ENCODE measurements around the gene PACSIN3. TPM values are rescaled to one million over a fixed set of nuclear protein-coding genes. Genes with fewer than 3 reads are reported as not detected.

The PACSIN3 gene
- total RNA-seq, 1 experiment from 2014 or later, result 113 TPM

- DNase-seq, result peak in 1 of 2 experiments; percentile 31
- no peaks in the 10 kb centered on the region for H3K9me3 ChIP-seq (ENCODE audit: insufficient read depth, low read depth)
- H3K27ac ChIP-seq, result no peak overlapping the region
- H2AFZ ChIP-seq, result no peak overlapping the region
- no peak overlapping the region for H3K4me3 ChIP-seq
- H4K20me1 ChIP-seq (ENCODE audit: insufficient read depth), result peaks cover 8% of the 10 kb centered on the region
- H3K4me2 ChIP-seq, result no peak overlapping the region
- H3K27me3 ChIP-seq (ENCODE audit: insufficient read depth, low read depth), result no peaks in the 10 kb centered on the region
- peaks cover 23% of the 10 kb centered on the region; the same call in 1 of the 2 replicates for H3F3A ChIP-seq (ENCODE audit: insufficient read depth, low read depth)
- no peaks in the 10 kb centered on the region for H3K79me2 ChIP-seq (ENCODE audit: low read depth)
- CTCF ChIA-PET, result interaction anchor here (0.6 kb wide), 1 partner anchor 147 kb away, joined by 3 read pairs; no protein-coding TSS in a partner anchor
- TF ChIP-seq EZH2 (IDR thresholded peaks at IDR 0.05; ENCODE audit: low read depth), result no peak
- TF ChIP-seq CTCF (conservative IDR thresholded peaks at IDR 0.05), result no peak
- H3K4me1 ChIP-seq (replicated peaks; ENCODE audit: insufficient read depth), result no peaks in the 10 kb centered on the region
- POLR2A ChIA-PET (ENCODE audit: unreplicated experiment), result interaction anchor here (0.6 kb wide), 2 partner anchors 212 to 914 kb away, joined by 3 to 7 read pairs; no protein-coding TSS in a partner anchor
- no TSS peak for BruUV-seq (replicated peaks)
- no peaks in the 10 kb centered on the region for H3K9me2 ChIP-seq (ENCODE audit: insufficient read depth)
- no peaks in the 10 kb centered on the region for H3K36me3 ChIP-seq (ENCODE audit: low read depth)
- intact Hi-C loops (cut with micrococcal nuclease; ENCODE audit: unreplicated experiment), result no loop called here
These were observed 28.4 kb downstream of the PACSIN3 start for GRCh38 chr11:47157805-47158204.

GRCh38 chr11:47156951-47157350 is 29.3 kb downstream of the PACSIN3 start:
- H3K4me1 ChIP-seq (replicated peaks; ENCODE audit: insufficient read depth), result no peaks in the 10 kb centered on the region
- H4K20me1 ChIP-seq (ENCODE audit: insufficient read depth), result peaks cover 7% of the 10 kb centered on the region
- BruUV-seq (replicated peaks), result no TSS peak
- no peaks in the 10 kb centered on the region for H3K36me3 ChIP-seq (ENCODE audit: low read depth)
- no peak overlapping the region for H3K4me2 ChIP-seq
- no peak overlapping the region for H3K4me3 ChIP-seq
- no peak overlapping the region for H2AFZ ChIP-seq
- no peak overlapping the region for H3K27ac ChIP-seq
- H3F3A ChIP-seq (ENCODE audit: insufficient read depth, low read depth), result peaks cover 24% of the 10 kb centered on the region; the same call in 1 of the 2 replicates
- H3K9me3 ChIP-seq (ENCODE audit: insufficient read depth, low read depth), result no peaks in the 10 kb centered on the region
- peak in 1 of 2 experiments; percentile 32 for DNase-seq
- H3K9me2 ChIP-seq (ENCODE audit: insufficient read depth), result no peaks in the 10 kb centered on the region
- TF ChIP-seq EZH2 (IDR thresholded peaks at IDR 0.05; ENCODE audit: low read depth) (no peak), CTCF (conservative IDR thresholded peaks at IDR 0.05) (no peak)
- ChIA-PET POLR2A (ENCODE audit: unreplicated experiment) (no interaction called here), CTCF (no interaction called here)
- H3K27me3 ChIP-seq (ENCODE audit: insufficient read depth, low read depth), result no peaks in the 10 kb centered on the region
- H3K79me2 ChIP-seq (ENCODE audit: low read depth), result no peaks in the 10 kb centered on the region
- intact Hi-C loops (cut with micrococcal nuclease; ENCODE audit: unreplicated experiment), result no loop called here

GRCh38 chr11:47156333-47156732 is 29.9 kb downstream of the PACSIN3 start:
- no peak overlapping the region for H2AFZ ChIP-seq
- no peaks in the 10 kb centered on the region for H3K27me3 ChIP-seq (ENCODE audit: insufficient read depth, low read depth)
- no peaks in the 10 kb centered on the region for H3K36me3 ChIP-seq (ENCODE audit: low read depth)
- H3K4me1 ChIP-seq (replicated peaks; ENCODE audit: insufficient read depth), result no peaks in the 10 kb centered on the region
- H4K20me1 ChIP-seq (ENCODE audit: insufficient read depth), result peaks cover 3% of the 10 kb centered on the region; the same call in 1 of the 2 replicates
- no peaks in the 10 kb centered on the region for H3K9me3 ChIP-seq (ENCODE audit: insufficient read depth, low read depth)
- no peak for DNase-seq
- intact Hi-C loops (cut with micrococcal nuclease; ENCODE audit: unreplicated experiment), result no loop called here
- BruUV-seq (replicated peaks), result no TSS peak
- ChIA-PET CTCF (no interaction called here), POLR2A (ENCODE audit: unreplicated experiment) (no interaction called here)
- TF ChIP-seq EZH2 (IDR thresholded peaks at IDR 0.05; ENCODE audit: low read depth) (no peak), CTCF (conservative IDR thresholded peaks at IDR 0.05) (no peak)
- H3K4me2 ChIP-seq, result no peak overlapping the region
- H3K4me3 ChIP-seq, result no peak overlapping the region
- no peaks in the 10 kb centered on the region for H3K9me2 ChIP-seq (ENCODE audit: insufficient read depth)
- peaks cover 24% of the 10 kb centered on the region; the same call in 1 of the 2 replicates for H3F3A ChIP-seq (ENCODE audit: insufficient read depth, low read depth)
- H3K27ac ChIP-seq, result no peak overlapping the region
- no peaks in the 10 kb centered on the region for H3K79me2 ChIP-seq (ENCODE audit: low read depth)
